Medulla oblongata (tissue), 1 donor: Measurements from ENCODE around the gene CAPN1.
"Not testable (repeated sequence)": the region's sequence is repeated elsewhere in the genome, so short reads cannot be mapped to it uniquely, and the experiment has no call there.

Experiments
- DNase-seq: peaks from one replicate; pipeline ENCODE4 v3.0.0-alpha.2; 2015; ENCODE audit errors: extremely low spot score

CAPN1 gene

GRCh38 chr11:65181569-65182257 lies at the start of gene CAPN1:
Gene CAPN1 (plus strand): TSS chr11:65181928. CDS start chr11:65182702, 774 bp downstream.
- DNase-seq = peak; percentile 30

GRCh38 chr11:65132238-65132987 lies 49.3 kb upstream of the CAPN1 start:
- no peak for DNase-seq

GRCh38 chr11:65132988-65133700 lies 48.6 kb upstream of the CAPN1 start:
- no peak for DNase-seq

- no peak for DNase-seq
Observed at GRCh38 chr11:65133724-65134123, 48.0 kb upstream of the CAPN1 start.

GRCh38 chr11:65134240-65134951 lies 47.3 kb upstream of the CAPN1 start, which contains the start of gene SYVN1:
Gene SYVN1 (minus strand): TSS chr11:65134519. CDS start chr11:65133601, 918 bp downstream.
- peak; percentile 95 for DNase-seq

GRCh38 chr11:65134952-65135632 lies 46.6 kb upstream of the CAPN1 start:
- peak; percentile 94 for DNase-seq

GRCh38 chr11:65135633-65136145 lies 46.0 kb upstream of the CAPN1 start:
- no peak for DNase-seq

GRCh38 chr11:65136515-65137096 lies 45.1 kb upstream of the CAPN1 start:
- DNase-seq = no peak

- no peak for DNase-seq
Observed at GRCh38 chr11:65141896-65142494, 39.7 kb upstream of the CAPN1 start.

- DNase-seq = no peak
Observed at GRCh38 chr11:65147352-65148075, 34.2 kb upstream of the CAPN1 start.

- DNase-seq = no peak
Observed at GRCh38 chr11:65148657-65149056, 33.1 kb upstream of the CAPN1 start.

GRCh38 chr11:65150131-65150508 lies 31.6 kb upstream of the CAPN1 start:
- not testable (repeated sequence) for DNase-seq

GRCh38 chr11:65150509-65151299 lies 31.0 kb upstream of the CAPN1 start:
- peak; percentile 91 for DNase-seq

GRCh38 chr11:65151331-65151899 lies 30.3 kb upstream of the CAPN1 start:
- DNase-seq = no peak

- DNase-seq = peak; percentile 50
Observed at GRCh38 chr11:65152122-65152521, 29.6 kb upstream of the CAPN1 start.

GRCh38 chr11:65156256-65156655 lies 25.5 kb upstream of the CAPN1 start:
- DNase-seq = no peak

- no peak for DNase-seq
Observed at GRCh38 chr11:65156926-65157325, 24.8 kb upstream of the CAPN1 start.

- DNase-seq = no peak
Observed at GRCh38 chr11:65157336-65157735, 24.4 kb upstream of the CAPN1 start.
